NK-92 (cell line): ENCODE data around the gene WASL.

Experiments used
- DNase-seq: peaks from one replicate; lab custom pipeline; 2025; ENCODE audit not compliant: unreplicated experiment; lab: John Stamatoyannopoulos, UW

Gene WASL

DNA sequence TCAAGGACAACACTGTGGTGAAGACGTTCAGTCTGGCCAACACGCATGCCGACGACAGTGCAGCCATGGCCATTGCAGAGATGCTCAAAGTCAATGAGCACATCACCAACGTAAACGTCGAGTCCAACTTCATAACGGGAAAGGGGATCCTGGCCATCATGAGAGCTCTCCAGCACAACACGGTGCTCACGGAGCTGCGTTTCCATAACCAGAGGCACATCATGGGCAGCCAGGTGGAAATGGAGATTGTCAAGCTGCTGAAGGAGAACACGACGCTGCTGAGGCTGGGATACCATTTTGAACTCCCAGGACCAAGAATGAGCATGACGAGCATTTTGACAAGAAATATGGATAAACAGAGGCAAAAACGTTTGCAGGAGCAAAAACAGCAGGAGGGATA is 86.5 kb downstream of the WASL start:
- no peak for DNase-seq

DNA sequence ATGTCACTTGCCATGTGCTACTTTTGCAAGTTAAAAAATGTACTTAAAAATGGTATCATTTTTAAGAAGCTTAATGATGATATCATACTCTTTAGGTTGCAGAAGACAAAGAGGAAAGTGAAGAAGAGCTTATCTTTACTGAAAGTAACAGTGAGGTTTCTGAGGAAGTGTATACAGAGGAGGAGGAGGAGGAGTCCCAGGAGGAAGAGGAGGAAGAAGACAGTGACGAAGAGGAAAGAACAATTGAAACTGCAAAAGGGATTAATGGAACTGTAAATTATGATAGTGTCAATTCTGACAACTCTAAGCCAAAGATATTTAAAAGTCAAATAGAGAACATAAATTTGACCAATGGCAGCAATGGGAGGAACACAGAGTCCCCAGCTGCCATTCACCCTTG is 87.0 kb downstream of the WASL start:
- DNase-seq: no peak

DNA sequence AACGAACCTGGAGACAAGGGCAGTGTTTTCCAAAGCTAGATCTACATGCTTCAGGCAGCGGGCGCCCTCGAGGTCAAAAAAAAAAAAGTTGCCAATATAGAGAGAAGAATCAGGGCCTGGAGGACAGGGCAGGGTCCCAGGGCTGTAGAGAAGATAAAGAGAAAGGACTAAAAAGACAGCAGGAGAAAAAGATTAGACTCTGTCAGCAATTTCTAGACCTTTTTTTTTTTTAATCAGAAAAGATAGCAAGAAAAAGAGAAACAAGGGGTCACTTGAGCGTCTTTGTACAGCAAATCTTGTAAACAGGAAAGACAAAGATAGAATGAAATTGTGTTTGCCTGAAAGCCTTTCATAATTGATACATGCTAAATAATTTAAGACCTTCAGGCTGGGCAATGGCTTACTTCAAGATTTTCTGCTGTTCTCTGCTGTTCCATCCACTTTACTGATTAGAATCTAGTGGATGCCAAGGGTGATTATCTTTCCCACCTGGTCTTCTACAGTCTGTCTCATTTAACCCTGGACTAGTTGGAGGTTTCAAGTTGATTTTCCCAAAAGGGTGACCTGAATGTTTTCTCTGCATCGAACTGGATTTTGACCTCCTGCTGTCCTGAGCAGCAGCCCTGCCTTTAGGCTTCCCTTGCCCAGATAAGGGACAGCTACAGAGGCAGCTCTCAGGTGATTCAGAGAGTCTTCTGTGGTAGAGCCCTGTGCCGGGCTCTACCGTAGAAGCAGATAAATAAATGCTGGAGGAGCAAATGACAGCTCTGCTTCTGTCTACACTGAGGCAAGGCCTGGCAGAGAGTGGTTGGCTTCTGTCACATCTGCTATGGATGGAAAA is 88.1 kb downstream of the WASL start:
- DNase-seq: no peak

DNA sequence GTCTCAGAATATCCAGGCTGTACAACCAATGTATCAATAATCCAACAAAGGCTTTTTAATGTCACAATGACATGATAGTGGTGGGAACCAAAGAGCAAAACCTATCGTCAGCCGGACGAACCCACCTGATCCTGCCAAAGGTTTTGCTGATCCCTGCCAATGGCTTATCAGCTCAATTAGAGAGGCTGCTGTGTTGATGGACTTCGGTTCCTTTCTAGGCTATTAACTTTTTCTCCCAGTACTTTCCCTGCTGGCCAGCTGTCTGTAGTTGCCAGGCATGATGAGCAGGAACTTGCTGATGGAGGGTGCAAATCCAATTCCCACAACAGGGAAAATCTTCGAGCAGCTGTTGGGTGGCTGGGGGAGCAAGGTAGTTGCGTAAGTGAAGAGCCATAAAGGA is 90.8 kb downstream of the WASL start:
- DNase-seq: no peak

DNA sequence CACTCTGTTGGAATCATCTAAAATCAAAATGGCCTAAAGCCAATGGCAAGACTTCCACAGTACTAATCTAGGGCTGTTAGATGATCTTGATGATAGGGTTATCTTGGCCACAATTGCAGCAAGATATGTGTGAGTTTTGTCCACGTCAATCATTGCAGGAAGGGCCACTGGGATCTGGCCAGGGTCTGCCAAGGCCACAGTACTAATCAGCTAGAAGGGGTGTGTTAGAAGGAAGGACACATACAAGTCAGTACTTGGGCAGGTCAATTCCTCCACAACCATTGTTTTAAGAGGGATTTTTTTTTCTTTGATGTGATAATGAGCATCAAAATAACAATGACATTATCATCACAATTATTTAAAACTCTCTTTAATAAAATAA is 91.5 kb downstream of the WASL start:
- no peak for DNase-seq

DNA sequence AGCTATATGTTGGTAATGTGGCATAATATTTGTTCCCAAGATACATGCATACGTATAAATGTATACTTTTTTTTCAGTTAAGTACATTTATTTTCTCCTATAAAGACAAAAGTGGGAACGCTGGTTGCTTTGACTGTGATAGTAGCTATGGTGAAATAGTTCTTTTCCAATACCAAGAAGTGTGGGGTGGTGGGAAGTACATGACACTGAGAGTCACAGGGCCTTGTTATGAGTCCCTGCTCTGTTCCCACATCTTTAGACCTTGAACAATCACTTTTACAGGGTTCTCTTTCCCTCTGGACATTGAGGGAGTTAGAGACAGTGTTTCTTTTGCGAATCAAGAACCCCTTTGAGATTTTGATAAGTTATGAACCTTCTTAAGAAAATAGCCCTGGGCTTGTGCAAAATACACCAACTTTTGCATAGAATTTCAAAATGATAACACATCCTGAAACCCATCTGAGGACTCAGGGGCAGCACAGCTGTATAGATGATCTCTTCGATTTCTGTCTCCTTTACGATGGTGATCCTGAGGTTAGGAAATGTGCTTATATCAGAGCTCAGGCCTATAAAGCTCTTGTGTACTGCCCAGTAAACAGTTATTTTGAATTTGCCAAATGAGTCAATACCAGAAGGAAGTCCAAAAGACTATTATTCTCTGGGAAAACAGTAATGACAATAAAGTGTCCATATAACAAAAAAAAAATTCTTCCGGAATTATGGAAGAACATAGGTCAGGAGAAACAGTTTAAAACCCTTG is 92.1 kb downstream of the WASL start:
- DNase-seq: no peak

DNA sequence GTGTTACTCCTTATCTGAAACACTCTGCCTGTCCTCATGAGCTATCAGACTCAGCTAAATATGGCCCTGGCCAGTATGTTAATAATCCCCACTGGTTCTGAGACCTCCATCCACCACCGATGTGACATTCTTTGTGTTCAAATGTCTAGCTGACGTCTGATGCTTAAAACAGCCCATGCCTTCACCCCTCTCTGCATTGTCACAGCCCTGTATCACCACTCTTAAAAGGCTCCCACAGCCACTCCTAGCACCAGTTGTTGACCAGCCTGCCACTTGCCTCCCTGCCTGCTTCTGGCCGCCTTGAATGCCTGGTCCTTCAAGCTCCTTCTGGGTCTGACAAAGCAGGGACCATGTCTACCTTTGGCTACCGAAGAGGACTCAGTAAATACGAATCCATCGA is 93.2 kb downstream of the WASL start, which contains the start of gene LMOD2:
TSS of gene LMOD2 (plus strand) at position 253 of the 400 bp plus-strand sequence. CDS start at position 351, 98 bp downstream.
- no peak for DNase-seq

DNA sequence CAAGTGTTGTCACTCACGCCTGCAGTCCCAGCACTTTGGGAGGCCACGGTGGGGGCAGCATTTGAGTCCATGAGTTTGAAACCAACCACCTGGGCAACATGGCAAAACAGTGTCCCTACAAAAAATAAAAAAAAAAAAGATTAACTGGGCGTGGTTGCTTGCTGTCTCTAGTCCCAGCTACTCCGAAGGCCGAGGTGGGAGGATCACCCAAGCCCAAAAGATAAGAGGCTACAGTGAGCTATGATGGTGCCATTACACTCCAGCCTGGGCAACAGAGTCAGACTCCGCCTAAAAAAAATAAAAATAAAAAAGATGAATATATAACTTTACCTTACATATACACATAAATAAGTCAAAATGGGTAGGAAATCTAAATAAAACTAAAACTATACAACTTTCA is 95.6 kb downstream of the WASL start:
- no peak for DNase-seq

DNA sequence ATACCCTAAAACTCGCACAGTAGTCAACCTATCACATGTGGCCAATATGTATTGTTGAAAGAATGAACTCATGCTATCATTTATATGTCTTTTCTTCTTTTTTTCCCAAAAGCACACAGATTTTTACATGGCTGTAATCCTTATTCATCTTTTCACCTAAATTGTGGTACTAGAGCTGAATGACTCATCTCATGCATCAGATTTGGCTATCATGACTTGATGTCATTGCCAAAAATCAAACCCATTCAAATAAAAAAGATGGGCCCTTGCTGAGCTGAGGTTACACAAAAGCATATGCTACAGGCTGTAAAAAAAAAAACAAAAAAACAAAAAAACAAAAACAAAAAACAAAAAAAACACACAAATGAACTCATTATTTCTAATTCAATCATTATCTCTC is 96.4 kb downstream of the WASL start:
- no peak for DNase-seq

DNA sequence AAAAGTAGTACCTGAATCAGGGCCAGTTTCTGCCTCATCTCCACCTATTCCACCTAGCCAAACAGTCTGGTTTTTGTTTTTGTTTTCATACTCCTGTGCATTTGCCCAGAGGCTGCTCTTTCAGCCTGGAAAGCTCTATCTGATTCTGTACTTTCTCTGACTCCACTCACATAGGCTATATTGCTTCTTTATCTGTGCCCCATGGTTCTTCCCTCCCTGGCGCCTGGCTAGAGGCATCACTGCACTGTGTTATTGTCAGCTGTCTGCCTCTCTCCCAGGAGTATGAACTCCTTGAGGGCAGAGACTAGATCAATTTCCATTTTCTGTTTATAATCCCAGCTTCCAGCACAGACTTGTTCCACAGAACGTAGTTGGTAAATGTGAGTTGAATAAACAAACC is 98.2 kb downstream of the WASL start:
- no peak for DNase-seq

DNA sequence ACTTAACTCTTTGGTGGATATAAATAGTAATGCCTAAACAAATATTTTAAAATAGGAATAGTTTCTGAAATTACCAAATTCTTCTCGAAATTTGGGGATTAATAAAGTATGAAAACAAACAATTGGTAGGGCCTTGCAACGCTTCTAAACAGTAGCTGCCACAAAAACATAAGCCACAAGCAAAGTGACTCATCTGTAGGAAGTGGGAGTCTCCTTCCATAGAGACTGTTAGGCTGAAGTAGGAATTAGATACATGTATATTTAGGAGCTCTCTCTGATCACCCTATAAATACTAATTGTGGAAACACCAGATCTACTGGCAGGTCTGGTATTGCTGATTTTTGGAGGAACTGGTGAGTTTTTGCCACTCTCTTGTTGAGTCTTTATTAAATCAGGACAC is 98.8 kb downstream of the WASL start:
- no peak for DNase-seq

DNA sequence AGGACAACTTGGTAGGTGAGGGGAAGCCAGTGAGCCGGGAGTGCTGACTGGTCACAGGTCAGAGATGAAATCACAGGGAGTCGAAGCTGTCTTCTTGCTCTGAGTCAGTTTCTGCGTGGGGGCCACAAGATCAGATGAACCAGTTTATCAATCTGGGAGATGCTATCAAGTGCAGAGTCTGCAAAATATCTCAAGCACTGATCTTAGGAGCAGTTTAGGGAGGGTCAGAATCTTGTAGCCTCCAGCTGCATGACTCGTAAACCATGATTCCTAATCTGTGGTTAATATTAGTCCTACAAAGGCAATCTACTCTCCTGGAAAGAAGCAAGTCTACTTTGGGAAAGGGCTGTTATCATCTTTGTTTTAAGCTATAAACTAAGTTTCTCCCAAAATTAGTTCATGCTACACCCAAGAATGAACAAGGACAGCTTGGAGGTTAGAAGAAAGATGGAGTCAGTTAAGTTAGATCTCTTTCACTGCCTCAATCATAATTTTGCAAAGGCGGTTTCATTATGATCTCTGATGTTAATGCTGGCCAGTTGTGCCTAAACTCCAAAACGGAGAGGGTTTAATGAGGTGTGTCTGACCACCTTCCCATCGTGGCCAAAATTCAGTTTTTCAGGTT is 101.6 kb downstream of the WASL start:
- no peak for DNase-seq

DNA sequence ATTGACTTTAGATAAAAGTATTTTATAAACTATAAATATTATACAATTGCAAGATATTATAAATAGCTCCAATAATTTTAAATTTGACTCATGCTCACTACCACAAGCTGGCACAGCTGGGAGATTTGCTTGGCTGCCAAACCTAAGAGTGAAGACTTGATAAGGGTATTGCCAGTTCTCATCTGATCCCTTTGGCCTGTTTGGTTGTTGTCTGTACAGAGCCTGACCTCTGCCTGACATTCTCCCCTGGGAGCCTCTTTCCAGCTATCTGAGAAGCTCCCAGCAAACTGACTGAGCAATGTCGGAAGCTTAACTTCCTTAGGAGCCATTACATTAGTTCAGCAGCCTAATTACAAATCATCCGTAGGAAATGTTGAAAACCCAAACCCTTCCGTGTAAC is 103.3 kb downstream of the WASL start:
- no peak for DNase-seq

DNA sequence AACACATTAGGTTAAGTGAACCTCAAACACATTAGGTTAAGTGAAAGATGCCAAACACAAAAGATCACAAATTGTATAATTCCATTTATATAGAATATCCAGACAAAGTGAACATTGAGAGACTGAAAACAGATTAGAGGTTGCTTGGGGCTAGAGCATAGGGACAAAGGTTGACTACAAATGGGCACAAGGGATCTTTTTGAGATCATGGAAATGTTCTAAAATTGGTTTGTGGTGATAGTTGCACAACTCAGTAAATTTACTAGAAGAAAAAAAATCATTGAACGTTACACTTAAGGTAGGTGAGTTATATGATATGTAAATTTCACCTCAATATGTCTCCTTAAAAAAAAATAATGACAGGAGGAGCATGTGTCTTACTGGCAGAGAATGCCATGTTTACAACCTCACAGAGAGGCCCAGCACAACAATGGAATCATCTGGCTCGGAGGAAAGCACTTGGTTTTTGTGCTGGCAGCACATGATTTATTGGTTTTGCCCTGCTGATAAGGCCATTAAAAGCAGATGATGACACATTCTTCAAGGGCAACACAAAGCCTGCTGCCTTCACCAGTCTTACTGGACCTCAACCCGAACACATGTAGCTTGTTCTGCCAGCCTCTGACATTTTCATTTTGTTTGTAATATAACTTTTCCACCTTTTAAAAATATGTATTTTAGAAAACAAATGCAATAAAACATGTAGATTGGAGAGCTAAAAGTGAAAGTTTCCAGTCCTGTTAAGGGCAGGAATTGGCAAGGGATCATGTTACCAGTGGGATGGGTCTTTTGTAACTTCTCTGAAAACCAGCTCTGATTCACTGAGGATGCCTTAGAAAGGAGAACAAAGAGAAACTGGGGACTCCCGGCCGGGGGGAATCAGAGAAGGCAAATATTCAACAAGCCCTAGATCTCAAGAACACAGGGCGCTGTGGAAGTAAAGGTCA is 105.0 kb downstream of the WASL start:
- no peak for DNase-seq

DNA sequence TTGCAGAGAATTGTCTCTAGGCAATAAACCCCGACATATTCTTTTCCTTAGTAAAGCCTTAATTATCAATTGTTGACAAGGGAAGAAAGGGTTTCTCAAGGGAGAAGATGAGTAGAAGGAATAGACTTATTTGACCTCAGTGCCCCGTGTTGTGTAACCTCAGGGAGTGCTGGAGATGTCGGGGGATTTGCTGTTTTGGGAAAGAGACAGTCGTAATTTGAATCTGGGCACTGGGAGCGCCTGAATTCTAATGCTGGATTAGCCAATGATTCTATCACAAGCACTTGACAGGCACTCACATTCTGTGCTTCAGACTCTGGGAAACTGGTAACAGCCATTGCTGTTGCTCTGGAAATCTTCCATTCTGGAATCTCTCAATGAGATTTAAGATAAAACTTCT is 106.9 kb downstream of the WASL start:
- no peak for DNase-seq

DNA sequence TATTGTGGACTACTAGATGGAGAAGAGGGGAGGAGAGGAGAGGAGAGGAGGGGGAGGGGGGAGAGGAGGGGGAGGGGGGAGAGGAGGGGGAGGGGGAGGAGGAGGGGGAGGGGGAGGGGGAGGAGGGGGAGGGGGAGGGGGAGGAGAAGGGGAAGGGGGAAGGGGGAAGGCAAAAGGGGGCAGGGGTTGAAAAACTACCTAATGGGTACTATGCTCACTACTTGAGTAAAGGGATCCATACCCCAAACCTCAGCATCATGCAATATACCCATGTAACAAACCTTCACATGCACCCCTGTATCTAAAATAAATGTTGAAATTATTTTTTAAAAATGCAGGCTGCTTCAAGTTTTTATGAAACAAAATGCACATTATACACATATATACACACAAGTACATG is 108.2 kb downstream of the WASL start:
- no peak for DNase-seq

DNA sequence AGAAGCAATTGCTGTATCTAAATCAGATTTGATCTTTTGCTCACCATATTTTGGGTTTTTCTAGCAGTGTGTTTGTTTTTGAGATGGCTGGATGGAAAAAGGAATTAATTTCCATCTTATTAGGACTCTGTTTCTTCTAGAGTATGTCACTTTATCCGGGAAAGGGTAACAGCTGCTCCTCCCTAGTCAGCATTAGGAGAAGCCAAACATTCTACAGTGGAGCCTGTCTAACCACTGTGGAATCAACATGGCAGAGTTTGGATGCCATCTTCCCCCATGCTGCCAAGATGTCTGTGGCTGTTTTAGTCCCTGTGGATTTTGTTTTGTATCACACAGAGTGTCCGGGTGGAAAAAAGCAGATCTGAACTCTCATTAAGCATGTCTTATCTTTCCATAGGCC is 109.2 kb downstream of the WASL start:
- no peak for DNase-seq

DNA sequence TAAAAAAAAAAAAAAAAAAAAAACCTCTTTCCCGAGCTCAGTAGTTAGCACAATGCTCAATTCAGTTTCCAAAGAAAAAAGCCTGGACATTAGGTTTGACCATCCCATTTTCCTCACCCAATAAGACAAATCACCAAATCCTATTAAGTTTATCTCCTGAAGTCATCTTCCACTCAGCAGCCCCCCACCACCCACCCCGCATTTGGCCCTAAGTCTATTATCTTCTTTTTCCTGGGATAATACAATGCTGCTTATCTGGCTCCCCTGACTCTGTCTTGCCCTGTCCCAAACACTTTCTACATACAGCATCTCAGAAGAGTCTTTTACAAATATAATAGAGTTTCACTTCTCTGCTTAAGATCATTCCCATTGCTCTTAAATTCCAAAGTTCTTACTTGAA is 110.9 kb downstream of the WASL start:
- no peak for DNase-seq

DNA sequence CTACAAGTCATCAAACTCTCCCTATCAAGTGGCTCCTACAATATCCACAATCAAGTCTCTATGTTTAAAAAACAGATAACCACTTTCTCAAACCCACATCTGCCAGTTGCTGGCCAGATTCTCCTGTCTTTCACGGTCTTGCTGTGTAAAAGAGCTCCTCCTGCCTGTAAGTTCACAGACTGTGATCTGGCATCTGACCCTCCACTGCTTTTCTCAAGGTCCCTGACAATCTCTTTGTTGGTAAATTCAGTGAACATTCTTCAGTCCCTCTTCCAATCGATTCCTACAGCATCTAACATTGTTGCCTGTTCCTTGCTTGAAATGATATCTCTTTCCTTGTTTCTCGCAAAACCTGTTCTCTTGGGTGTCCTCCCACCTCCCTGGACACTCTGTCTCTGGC is 111.6 kb downstream of the WASL start:
- no peak for DNase-seq

DNA sequence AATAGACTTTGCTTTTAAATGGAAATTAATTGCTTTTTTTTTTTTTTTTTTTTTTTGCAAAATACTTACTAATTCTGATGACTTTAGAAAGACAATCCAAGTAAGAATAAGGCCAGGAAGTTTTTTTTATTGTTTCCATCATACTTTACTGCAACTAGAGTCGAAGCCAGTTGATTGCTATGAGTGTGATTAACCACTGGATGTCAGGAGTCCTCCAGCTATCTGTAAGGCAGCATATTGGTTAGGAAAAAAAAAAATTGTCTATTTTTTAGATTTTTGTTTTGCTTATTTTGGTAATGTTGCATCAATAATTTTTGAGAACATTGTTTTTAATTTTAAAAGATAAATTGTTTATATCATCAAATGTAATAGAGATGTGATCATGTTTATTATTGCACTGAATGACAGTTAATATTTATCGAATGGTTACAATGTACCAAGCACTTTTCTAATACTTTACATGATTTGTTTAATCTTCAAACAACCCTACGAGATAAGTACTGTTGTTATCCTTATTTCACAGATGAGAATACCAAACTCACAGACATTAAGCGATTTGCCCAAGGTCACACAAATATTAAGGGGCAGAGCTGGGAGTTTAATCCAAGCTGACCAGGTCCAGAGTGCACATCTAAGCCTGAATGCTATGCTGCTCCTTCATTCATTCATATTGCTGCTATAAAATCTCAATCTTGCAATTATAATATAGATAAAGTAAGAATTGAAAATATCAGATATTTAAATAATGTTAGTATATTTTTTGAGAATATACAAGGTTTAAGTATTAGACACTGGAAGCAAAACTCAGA is 113.0 kb downstream of the WASL start:
- DNase-seq: no peak
